ENCODE results near the gene HIC1.
"Not testable (repeated sequence)": the region's sequence is repeated elsewhere in the genome, so short reads cannot be mapped to it uniquely, and the experiment has no call there.

Gene HIC1, protein sequence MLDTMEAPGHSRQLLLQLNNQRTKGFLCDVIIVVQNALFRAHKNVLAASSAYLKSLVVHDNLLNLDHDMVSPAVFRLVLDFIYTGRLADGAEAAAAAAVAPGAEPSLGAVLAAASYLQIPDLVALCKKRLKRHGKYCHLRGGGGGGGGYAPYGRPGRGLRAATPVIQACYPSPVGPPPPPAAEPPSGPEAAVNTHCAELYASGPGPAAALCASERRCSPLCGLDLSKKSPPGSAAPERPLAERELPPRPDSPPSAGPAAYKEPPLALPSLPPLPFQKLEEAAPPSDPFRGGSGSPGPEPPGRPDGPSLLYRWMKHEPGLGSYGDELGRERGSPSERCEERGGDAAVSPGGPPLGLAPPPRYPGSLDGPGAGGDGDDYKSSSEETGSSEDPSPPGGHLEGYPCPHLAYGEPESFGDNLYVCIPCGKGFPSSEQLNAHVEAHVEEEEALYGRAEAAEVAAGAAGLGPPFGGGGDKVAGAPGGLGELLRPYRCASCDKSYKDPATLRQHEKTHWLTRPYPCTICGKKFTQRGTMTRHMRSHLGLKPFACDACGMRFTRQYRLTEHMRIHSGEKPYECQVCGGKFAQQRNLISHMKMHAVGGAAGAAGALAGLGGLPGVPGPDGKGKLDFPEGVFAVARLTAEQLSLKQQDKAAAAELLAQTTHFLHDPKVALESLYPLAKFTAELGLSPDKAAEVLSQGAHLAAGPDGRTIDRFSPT

DNA sequence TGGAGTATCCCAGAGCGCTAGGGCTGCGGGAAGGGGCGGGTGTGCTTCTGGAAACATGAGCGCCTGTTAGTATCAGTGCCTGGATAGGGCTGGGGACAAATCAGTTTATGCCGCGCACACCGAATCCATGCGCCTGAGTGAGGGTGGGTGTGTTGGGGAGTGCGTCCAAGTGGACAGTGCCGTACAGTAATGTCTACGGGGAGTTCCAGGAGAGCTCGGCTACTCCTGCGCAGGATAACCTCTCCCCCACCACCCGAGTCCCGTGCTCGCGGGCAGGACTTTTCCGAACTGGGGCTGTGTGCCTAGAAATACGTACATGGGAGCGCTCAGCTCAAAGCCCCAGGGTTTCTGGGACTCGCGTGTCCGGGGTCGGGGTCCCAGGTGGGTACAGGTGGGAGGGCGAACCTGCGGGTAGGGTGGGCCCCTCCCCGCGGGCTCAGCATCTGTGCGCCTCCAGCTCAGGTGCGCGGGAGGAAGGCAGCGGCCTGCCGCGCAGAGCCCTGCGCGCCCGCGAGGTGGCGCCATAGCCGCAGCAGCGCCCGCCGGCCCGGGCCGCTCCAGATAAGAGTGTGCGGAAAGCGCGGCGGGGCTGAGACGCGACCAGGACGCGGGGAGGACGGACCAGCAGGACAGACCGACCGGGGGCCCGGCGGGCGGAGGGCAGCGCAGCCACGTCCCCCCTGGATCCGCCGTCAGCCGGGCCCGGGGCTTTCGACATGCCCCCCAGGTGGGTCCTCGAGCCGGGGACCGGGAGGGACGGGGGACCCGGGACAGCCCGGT is at the start of gene HIC1:
HIC1 (plus strand) TSS at position 592 of the 780 bp plus-strand sequence. CDS start 1,588 bp downstream, outside the sequence.
- no peak for DNase-seq

DNA sequence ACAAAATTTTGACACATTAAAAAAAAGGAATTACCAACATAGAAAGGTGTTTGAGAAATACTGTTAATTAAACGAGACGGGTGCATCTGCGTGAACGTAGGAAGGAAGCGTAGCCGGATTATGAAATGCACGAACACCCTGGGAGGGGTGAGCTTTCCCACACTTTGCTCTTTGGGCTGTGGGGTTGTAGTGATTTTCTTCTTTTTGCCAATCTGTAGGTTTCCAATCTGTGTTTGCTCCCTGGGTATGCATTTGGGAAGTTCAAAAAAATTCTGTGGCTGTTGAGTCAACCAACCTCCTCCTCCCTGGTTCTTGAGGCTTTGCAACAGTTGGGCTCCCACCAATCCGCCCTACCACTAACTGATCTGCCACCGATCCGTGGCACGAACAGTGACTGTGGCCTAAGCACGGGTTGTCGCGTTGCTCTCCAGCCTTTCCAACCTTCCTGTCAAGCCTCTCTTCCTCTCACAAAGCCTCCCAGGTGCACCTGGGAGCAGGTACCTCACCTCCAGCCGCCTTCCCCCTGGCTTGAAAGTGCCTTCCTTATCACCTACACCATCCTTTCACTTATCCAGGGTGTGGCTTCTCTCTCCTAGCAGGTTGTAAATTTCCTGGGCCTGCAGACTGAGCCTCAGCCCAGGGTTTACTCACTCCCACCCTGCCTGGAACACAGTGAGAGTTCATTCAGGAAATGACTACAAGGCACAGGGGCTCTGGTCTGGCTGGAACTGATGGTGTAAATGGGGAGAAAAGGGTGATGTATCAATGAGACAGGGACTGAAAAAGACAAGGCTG is 46.4 kb upstream of the HIC1 start:
- DNase-seq: no peak

DNA sequence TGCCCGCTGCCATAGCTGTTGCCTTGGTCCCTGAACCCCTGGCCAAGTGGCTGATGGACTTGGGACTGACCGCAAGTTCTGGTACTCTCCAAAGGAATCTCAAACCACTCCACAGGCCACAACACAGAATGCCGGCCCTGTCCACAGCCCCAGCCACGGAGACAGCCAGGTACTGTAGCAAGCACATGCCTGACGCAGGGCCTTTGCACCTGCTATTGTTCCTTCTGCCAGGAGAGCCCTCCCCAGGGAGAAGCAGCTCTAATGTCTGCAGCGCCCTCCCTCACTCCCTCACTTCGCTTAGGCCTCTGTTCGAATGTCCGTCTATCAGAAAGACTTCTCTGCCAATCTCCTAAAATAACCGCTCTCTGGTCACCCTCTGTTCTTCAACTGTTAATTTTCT is 45.2 kb upstream of the HIC1 start:
- DNase-seq: no peak

DNA sequence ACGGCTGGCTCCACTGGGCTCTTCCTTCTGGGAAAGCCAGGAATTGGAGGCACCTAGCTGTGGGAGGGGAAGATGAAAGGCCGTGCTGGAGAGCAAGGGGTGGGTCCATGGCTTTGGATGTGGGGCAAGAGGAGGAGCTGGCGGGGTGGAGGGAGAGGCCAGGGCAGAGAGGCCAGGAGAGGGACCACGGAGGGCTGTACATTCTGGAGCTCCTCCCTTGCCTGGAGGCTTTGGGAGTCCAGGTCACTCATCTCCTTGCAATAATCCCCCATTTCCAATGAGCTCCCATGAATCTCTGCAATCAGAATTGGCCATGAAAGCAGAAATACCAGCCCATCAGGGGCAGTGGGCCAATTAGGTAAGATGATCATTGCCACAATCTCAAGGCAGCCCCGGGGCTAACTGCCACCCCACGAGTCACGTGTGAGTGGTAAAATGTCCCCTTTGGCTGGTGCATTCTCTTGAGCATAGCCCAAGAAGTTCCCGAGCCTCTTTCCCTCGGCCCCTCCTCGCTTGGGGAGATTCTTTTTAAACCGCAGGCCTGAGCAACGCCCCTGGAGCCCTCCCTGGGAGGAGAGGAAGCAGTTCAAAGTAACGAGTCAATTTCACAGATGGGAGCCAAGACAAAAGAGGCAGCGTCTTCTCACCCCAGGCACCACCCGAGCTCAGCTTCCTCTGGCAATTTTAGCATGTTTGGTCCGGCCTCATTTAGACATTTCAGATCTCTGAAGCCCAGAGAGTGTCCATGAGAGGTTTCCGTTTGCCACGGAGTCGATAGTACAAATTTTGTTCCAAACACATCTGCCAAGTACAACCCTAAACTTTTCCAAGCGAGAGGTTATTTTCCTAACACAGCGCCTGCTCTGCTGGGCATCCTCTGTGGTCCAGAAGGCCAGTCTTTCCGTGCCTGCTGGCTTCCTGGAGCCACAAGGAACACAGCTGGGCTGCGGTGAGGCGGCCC is 43.2 kb upstream of the HIC1 start:
- no peak for DNase-seq

DNA sequence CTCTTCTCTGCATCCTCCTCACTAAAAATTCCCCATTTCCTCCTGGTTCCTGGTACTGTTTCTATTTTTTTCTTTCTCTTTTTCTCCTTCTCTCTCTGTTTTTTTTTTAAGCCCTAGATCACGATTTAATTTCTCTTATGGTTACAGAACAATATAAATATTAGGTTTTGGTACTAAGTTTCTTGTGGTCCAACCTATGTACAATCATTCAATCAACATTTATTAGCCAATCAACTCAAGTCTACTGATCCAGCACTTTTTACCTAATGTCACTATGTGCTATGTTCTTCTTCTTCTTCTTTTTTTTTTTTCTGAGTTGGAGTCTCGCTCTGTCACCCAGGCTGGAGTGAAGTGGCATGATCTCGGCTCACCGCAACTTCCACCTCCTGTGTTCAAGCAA is 42.4 kb upstream of the HIC1 start:
- DNase-seq: no peak

DNA sequence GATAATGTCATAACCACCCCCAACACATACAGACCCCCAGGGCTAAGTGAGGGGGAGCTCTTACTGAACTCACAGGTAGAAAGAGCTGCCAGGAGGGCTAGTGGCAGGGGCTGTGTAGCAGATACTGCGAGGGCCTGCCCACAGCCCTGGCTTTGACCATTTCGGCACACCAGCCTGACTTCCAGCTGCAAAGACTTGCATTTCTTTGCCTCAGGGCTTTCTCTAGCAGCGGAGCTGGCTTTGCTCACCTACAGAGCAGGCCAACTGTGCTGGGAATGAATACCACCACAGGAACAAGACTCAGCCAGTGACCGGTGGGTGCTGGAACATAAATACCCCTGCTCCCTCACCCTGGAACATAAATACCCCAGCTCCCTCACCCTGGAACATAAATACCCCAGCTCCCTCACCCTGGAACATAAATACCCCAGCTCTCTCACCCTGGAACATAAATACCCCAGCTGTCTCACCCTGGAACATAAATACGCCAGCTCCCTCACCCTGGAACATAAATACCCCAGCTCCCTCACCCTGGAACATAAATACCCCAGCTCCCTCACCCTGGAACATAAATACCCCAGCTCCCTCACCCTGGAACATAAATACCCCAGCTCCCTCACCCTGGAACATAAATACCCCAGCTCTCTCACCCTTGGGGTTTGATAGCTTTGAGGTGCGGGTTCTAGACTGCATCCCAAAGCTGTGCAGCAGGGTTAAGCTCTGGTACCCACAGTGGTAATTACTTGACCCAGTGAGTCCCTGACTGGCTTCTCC is 41.5 kb upstream of the HIC1 start:
- not testable (repeated sequence) for DNase-seq

DNA sequence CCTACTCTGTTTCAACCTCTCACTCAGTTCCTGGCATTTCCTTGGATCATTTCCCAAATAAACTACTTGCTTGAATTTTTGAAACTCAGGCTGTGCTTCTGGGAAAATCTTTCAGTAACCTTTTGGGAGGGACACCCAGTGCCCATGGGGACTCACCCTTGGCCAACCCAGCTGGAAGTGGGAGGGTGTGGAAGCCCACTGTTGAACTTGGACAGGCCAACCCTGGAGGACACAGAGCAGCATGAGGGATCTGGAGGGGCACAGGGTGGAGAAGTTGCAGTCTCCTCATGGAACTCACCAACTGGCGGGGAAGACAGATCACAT is 40.9 kb upstream of the HIC1 start:
- no peak for DNase-seq

DNA sequence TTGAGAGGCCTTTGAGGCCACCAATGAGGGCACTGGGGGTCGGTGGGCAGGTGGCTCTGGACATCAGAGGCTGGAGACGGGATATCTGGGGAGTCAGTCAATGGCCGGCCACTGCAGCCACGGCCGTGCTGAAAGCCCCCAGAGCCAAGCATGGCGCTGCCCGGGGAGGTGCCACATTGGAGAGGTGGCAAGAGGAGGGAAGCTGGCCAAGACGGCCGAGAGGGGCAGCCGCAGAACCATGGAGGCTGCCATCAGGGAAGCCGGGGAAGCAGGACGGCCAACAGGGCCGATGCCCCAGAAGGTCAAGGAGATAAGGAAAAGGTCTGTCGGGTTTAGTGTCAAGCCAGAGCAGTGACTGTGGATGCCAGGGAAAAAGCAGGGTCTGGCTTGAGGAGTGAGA is 39.6 kb upstream of the HIC1 start:
- DNase-seq: no peak

DNA sequence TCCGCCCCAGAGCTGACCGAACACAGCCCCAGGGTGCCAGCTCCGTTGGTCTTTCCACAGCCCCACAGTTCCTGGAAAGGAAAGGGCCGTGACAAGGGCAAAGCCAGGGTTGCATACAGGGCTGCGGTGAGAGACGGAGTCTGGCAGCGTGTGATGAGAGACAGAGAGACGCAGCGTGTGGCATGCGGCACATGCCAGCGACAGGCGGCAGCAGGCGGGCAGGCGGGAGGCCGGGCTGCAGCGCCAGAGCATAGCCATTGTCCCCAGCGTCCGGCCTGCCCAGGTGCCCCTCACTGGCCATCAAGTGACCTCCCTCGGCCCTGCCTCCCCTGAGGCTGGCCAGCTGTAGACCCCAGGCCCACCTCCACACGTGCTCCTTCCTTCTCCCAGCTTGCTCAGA is 38.4 kb upstream of the HIC1 start:
- DNase-seq: no peak

DNA sequence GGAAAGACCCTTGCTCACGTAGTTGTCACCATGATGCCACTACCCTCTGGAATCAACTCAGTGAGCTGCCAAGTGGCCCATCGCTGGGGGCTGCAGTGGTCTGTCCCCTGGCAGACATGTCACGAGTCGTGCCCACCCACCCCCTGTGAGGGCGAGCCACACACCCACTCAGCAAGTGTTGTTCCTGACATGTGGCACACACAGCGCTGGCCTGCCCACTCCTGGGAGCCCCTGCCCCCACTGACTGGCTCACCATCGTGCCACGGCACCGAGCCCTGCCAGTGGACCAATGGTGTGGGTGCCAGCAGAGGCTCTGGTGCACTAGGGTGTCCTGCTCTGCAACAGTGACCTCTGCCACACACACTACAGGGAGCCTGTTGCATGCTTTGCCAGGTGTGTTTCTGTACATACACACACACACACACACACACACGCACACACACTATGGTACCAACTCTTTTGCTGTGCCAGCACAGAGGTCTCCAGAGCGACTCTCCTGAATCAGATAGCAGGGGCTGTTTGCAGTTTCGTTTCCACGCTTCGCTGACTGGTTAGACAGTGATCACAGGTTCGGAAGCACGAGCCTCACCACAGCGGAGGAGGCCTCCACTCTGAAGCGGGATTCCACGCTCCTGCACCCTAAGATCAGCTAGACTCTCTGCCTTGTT is 37.5 kb upstream of the HIC1 start:
- DNase-seq: no peak

DNA sequence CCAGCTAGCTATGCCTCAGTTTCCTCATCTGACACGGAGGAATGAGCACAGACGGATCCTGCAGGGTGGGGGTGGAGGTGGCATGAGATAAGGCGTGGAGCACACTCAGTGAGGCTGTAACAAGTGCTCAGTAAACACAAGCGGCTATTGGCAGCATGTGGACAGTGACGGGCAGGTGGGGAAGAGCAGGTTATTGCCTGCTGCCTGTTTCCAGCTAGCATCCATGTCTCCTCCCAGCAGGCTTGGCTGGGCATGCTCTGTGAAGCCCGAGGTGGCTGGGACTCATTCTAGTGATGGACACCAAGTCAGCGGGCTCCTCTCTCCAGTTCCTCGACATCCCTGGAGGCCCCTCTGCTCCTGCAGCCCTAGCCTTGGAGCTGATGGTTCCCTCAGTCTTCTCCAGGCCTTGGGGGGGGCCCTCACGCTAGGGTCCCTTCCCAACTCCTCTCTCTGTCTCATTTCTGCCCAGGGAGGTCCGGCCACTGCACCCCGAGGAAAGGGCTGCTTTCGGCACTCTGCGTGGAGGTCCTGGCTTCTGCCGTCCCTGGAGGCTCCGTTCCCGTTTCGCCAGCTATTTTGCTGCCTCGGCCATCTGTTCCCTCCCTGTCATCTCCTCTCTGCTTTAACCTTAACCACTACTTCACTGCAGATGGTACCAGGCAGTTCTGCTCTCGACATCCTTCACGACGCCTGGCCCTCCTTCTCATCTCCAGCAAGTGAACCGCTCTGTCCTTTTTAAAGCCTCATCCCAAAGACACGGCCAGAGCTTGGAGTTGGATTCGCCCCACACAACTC is 36.0 kb upstream of the HIC1 start:
- no peak for DNase-seq

DNA sequence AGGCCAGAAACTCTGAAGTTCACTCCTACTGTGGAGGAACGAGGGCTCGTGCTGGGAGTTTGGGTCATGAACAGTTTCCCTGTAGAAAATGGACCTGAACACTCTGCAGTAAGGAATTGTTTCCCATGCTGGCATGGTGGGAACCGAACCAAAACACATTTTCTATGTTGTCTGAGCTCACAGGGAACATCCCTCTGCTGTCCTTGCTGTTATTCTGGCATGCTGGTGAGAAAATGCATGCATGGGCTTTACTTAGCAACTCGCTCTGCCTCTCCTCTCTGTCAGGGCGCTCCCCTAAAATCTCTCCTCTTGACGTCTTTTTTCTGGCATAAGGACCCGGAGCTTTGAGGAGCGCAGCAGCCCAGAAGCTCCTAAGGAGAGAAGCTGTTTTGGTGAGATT is 35.2 kb upstream of the HIC1 start:
- no peak for DNase-seq

DNA sequence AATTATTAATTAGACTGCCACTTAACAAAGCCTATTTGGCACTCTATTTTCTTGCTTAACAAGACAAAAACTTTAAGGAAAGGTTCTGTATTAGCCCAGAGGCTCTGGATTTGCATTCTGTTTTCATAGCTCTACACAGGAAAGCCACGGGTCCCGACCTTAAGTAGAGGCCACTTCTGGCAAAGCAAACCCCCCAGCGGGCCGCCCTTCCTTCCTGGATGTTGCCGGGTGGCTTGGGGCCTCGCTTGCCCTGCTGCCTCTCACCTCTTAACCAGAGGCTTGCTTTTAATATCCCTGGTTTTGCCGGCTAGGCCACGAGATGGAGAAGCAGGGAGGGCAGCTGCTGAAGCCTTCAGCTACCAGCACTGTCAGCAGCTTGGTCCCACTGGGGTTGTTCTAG is 34.2 kb upstream of the HIC1 start:
- no peak for DNase-seq

DNA sequence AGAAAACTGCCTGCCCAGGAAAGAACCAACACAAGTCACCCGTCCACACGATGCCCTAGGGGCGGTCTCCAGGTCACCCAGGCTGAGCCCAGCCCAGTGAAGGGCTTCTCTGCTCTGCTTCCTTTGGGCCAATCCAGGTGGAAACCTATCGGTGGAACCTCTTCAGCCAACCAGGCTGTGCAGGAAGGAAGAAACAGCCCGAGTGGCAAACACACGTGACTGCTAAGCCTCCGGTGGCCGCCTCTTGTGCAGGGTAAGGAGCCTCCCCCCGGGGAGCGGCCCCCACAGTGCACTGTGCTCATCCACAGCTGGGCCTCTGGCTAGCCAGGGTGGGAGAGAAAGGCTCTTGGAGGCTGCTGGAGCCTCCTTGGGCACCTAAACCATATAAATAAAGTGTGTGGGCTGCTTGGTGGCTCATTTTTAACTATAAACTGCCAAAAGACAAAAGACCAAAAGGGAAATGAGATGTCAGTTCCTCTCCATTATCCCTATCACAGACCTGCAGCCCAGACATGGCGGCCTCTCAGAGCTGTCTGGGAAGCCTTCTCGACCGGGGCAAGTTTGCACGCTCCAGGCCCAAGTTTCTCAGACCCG is 32.2 kb upstream of the HIC1 start:
- DNase-seq: no peak

DNA sequence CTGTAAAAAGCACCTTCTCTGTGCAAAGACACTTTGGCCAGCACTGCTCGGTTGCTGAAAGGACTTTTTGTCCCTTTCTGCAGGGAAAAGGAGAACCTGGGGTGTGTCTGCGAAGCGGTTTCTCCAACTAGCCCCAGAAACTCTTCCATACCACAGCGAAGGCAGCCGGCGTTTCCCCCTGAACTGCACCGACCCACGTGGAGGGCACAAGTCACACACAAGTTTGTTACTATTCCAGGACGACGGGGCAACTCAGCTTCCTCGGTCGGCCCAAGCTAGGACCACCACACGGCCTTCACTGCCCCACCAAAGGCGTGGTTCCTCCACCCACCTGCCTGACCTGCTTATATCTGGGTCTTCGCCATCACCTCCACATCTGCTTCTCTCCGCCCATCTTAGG is 31.6 kb upstream of the HIC1 start:
- no peak for DNase-seq

DNA sequence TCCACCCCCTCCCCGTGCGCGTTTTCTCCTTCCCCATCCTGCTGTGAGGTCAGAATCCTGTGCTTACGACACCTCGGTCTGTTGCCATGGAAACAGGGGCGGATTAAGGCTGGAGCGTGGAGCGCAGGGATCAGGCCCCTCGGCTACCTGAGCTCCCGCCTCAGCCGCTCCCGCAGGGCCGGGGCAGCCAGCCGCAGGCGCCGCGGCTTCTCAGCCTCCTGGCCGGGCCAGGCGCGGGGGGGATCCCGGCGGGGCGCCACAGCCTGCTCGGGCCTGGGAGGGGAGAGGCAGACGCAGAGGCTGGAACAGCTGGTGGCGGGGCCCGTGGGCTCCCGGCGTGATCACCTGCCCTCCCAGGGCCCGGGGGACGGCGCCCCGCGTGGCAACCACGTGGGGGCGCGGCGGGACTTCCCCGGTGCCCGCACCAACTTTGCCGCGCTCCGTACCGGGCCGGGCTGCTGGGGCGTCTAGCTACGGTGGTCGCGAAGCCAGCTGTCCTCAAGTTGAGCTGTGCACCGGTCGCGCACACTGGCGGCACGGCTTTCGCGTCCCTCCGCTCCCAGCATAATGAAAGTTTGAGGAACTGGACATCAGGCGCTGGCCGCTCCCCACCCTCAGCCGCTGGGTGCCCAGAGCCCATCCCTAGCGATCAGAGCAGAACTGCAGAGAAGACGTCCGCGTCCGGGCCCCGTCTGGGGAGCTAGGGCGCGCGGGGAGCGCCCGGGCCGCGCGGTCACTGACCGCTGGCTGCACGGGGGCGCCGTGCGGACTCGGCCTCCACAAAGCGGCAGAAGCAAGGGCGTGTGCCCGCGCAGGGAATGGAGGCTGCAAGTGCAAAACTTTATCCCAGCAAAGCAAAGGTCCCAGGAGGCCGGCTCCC is 31.0 kb upstream of the HIC1 start:
- DNase-seq: no peak

DNA sequence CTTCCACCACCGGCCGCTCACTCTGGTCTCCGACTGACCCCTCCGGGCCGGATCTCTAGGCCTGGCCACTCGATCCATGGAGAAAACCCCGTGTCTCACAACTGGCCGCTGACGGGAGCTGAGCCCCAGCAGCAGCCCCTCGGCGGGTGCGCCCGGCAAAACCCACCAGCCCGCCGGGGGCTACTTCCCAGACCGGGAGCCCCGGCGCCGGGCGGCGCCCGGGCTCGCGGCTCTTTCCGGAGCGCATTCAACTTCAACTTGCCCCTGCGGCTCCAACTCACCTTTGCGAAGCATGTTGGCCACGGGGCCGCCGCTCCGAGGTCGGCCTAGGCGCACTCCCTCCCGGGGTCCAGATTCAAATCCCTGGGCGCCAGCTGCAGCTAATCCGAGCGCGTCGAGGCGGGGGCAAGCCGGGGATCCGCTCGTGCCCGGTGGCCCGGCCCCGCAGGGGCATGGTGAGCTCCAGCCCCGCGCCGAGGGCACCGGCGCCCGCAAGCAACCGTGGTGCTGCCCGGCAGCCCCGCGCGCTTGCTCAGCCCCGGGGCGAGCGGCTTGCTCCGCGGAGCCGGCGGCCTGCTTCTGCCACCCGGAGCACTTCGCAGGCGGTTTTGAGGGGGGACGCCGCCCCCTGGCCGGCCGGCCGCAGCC is 30.2 kb upstream of the HIC1 start:
- DNase-seq: no peak

DNA sequence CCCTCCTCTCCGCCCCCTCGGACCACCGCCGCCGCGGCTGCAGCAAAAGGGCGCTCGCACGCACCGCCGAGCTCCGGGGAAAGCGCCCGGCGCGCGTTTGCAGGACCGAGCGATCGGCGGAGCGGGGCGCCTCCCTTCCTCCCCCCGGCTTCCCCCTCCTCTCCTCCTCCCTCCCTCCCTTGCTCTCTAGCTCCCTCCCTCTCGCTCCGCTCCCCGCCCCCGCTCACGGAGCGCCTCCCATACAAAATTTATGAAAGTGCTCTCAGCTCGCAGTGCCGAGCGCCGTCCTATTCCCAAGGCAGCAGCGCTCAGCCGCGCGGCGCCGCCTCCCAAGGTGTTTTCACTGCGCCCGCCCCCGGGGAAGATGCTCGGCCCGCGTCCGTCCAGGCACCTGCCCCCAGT is 29.7 kb upstream of the HIC1 start, which contains the start of gene RTN4RL1:
RTN4RL1 (minus strand) TSS at position 115 of the 402 bp plus-strand sequence. CDS start 469 bp downstream, outside the sequence.
- DNase-seq: peak; percentile 25
